ENCODE results near the gene UTF1.
"Not testable (repeated sequence)": the region's sequence is repeated elsewhere in the genome, so short reads cannot be mapped to it uniquely, and the experiment has no call there.

Gene UTF1

GRCh38 chr10:133248334-133248715 is 18.3 kb downstream of the UTF1 start:
- DNase-seq, result no peak

GRCh38 chr10:133249094-133249780 is 19.2 kb downstream of the UTF1 start:
- DNase-seq, result no peak

GRCh38 chr10:133249975-133250754 is 20.1 kb downstream of the UTF1 start:
- DNase-seq, result no peak

GRCh38 chr10:133251388-133252222 is 21.6 kb downstream of the UTF1 start:
- DNase-seq, result no peak

GRCh38 chr10:133252223-133252552 is 22.2 kb downstream of the UTF1 start:
- DNase-seq, result no peak

- DNase-seq, result no peak
Observed at GRCh38 chr10:133253361-133253955, 23.4 kb downstream of the UTF1 start.

- DNase-seq, result no peak
Observed at GRCh38 chr10:133254421-133255120, 24.6 kb downstream of the UTF1 start.

- no peak for DNase-seq
Observed at GRCh38 chr10:133255323-133255722, 25.3 kb downstream of the UTF1 start.

- peak; percentile 20 for DNase-seq
Observed at GRCh38 chr10:133257489-133258065, 27.6 kb downstream of the UTF1 start.

- DNase-seq, result no peak
Observed at GRCh38 chr10:133258066-133258817, 28.2 kb downstream of the UTF1 start.

- peak; percentile 97 for DNase-seq
Observed at GRCh38 chr10:133258818-133259601, 29.0 kb downstream of the UTF1 start.

GRCh38 chr10:133259602-133259989 is 29.6 kb downstream of the UTF1 start:
- DNase-seq, result no peak

GRCh38 chr10:133260895-133261725 is 31.1 kb downstream of the UTF1 start:
- no peak for DNase-seq

GRCh38 chr10:133261726-133262325 is 31.8 kb downstream of the UTF1 start:
- DNase-seq, result peak; percentile 72

- DNase-seq, result no peak
Observed at GRCh38 chr10:133262696-133263095, 32.7 kb downstream of the UTF1 start.

- no peak for DNase-seq
Observed at GRCh38 chr10:133263674-133264073, 33.7 kb downstream of the UTF1 start.

- DNase-seq, result no peak
Observed at GRCh38 chr10:133264461-133264860, 34.4 kb downstream of the UTF1 start.

- DNase-seq, result not testable (repeated sequence)
Observed at GRCh38 chr10:133265052-133265451, 35.0 kb downstream of the UTF1 start.
